ENCODE measurements around the gene ARMC3. TPM values are rescaled to one million over a fixed set of nuclear protein-coding genes. Genes with fewer than 3 reads are reported as not detected.

The ARMC3 gene
- polyA plus RNA-seq, 1 donor from 2014 or later = 0.22 TPM

DNA sequence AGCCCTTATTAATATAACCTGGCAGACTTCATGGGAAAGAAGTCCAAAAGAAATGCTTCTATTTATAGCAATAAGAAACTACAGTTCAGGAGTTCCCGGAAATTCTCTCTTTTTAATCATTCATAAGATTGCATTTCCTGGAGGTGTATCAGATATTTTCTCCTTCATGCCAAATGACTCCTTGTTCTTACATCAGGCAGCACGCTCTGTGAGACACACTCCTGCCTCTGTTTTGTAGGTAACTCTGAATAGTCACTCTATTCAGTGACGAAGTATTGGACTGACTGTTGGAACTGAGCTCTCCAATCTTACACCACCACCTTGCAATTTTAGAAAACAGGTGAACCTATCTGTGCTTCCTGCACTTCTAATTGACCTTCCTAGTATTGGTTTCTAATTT is 88.8 kb downstream of the ARMC3 start:
- no peaks in the 10 kb centered on the region for H3F3A ChIP-seq (ENCODE audit: insufficient read depth, low read length, poor library complexity, severe bottlenecking)
- no peak for TF ChIP-seq EZH2 (IDR thresholded peaks at IDR 0.05; ENCODE audit: borderline replicate concordance, insufficient read depth, low read length, poor library complexity, severe bottlenecking)
- no peak for TF ChIP-seq EP300 (conservative IDR thresholded peaks at IDR 0.05; ENCODE audit: poor library complexity, severe bottlenecking)
- no peak for TF ChIP-seq SMC3 (conservative IDR thresholded peaks at IDR 0.05; ENCODE audit: poor library complexity)
- no peak overlapping the region for H2AFZ ChIP-seq (ENCODE audit: low read depth, low read length)
- H4K20me1 ChIP-seq (ENCODE audit: insufficient read depth) = no peaks in the 10 kb centered on the region
- H3K4me2 ChIP-seq (ENCODE audit: low read length) = no peak overlapping the region
- no peaks in the 10 kb centered on the region for H3K36me3 ChIP-seq (ENCODE audit: insufficient read depth, low read length)
- no peak overlapping the region for H3K27ac ChIP-seq (ENCODE audit: low read length)
- H3K9me2 ChIP-seq (ENCODE audit: insufficient read depth, low read length) = no peaks in the 10 kb centered on the region
- no peak overlapping the region for H3K9ac ChIP-seq (ENCODE audit: low read length)
- no peaks in the 10 kb centered on the region for H3K79me2 ChIP-seq (replicated peaks; ENCODE audit: insufficient read depth, low read length)
- no peak overlapping the region for H3K4me3 ChIP-seq (ENCODE audit: low read length)
- H3K9me3 ChIP-seq (ENCODE audit: low read length) = peaks cover 3% of the 10 kb centered on the region
- no peaks in the 10 kb centered on the region for H3K27me3 ChIP-seq (ENCODE audit: insufficient read depth, low read depth, low read length)

DNA sequence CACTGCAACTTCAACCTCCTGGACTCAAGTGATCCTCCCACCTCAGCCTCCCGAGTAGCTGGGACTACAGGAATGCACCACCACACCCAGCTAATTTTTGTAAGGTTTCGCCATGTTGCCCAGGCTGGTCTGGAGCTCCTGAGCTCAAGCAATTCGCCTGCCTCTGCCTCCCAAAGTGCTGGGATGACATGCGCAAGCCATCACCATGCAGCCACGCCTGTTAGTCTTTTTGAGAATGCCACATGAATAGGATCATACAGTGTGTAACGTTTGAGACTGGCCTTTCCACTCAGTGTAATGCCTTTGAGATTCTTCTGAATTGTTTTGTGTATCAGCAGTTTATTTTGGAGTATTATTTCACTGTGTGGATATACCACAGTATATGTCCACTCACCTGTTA is 91.8 kb downstream of the ARMC3 start:
- H3K9me2 ChIP-seq (ENCODE audit: insufficient read depth, low read length) = no peaks in the 10 kb centered on the region
- no peak overlapping the region for H3K4me2 ChIP-seq (ENCODE audit: low read length)
- no peak overlapping the region for H2AFZ ChIP-seq (ENCODE audit: low read depth, low read length)
- TF ChIP-seq, protein P1, sequence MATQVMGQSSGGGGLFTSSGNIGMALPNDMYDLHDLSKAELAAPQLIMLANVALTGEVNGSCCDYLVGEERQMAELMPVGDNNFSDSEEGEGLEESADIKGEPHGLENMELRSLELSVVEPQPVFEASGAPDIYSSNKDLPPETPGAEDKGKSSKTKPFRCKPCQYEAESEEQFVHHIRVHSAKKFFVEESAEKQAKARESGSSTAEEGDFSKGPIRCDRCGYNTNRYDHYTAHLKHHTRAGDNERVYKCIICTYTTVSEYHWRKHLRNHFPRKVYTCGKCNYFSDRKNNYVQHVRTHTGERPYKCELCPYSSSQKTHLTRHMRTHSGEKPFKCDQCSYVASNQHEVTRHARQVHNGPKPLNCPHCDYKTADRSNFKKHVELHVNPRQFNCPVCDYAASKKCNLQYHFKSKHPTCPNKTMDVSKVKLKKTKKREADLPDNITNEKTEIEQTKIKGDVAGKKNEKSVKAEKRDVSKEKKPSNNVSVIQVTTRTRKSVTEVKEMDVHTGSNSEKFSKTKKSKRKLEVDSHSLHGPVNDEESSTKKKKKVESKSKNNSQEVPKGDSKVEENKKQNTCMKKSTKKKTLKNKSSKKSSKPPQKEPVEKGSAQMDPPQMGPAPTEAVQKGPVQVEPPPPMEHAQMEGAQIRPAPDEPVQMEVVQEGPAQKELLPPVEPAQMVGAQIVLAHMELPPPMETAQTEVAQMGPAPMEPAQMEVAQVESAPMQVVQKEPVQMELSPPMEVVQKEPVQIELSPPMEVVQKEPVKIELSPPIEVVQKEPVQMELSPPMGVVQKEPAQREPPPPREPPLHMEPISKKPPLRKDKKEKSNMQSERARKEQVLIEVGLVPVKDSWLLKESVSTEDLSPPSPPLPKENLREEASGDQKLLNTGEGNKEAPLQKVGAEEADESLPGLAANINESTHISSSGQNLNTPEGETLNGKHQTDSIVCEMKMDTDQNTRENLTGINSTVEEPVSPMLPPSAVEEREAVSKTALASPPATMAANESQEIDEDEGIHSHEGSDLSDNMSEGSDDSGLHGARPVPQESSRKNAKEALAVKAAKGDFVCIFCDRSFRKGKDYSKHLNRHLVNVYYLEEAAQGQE (IDR thresholded peaks at IDR 0.05; ENCODE audit: borderline replicate concordance) = no peak
- TF ChIP-seq SMC3 (conservative IDR thresholded peaks at IDR 0.05; ENCODE audit: poor library complexity) = no peak
- no peak for TF ChIP-seq EZH2 (IDR thresholded peaks at IDR 0.05; ENCODE audit: borderline replicate concordance, insufficient read depth, low read length, poor library complexity, severe bottlenecking)
- TF ChIP-seq POLR2AphosphoS5 (IDR thresholded peaks at IDR 0.05) = no peak
- no peak for TF ChIP-seq EP300 (conservative IDR thresholded peaks at IDR 0.05; ENCODE audit: poor library complexity, severe bottlenecking)
- TF ChIP-seq TAF1 (IDR thresholded peaks at IDR 0.05; ENCODE audit: low read depth) = no peak
- TF ChIP-seq, protein P2, sequence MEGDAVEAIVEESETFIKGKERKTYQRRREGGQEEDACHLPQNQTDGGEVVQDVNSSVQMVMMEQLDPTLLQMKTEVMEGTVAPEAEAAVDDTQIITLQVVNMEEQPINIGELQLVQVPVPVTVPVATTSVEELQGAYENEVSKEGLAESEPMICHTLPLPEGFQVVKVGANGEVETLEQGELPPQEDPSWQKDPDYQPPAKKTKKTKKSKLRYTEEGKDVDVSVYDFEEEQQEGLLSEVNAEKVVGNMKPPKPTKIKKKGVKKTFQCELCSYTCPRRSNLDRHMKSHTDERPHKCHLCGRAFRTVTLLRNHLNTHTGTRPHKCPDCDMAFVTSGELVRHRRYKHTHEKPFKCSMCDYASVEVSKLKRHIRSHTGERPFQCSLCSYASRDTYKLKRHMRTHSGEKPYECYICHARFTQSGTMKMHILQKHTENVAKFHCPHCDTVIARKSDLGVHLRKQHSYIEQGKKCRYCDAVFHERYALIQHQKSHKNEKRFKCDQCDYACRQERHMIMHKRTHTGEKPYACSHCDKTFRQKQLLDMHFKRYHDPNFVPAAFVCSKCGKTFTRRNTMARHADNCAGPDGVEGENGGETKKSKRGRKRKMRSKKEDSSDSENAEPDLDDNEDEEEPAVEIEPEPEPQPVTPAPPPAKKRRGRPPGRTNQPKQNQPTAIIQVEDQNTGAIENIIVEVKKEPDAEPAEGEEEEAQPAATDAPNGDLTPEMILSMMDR (IDR thresholded peaks at IDR 0.05; ENCODE audit: poor library complexity, severe bottlenecking) = no peak
- no peak for TF ChIP-seq RAD21 (conservative IDR thresholded peaks at IDR 0.05)
- no peak for TF ChIP-seq MXI1 (conservative IDR thresholded peaks at IDR 0.05; ENCODE audit: poor library complexity, severe bottlenecking)
- no peak overlapping the region for H3K9ac ChIP-seq (ENCODE audit: low read length)
- H3K36me3 ChIP-seq (ENCODE audit: insufficient read depth, low read length) = no peaks in the 10 kb centered on the region
- no peak overlapping the region for H3K27ac ChIP-seq (ENCODE audit: low read length)
- no peaks in the 10 kb centered on the region for H3K27me3 ChIP-seq (ENCODE audit: insufficient read depth, low read depth, low read length)
- no peak overlapping the region for H3K4me3 ChIP-seq (ENCODE audit: low read length)
- peaks cover 5% of the 10 kb centered on the region for H3K9me3 ChIP-seq (ENCODE audit: low read length)
- no peaks in the 10 kb centered on the region for H3F3A ChIP-seq (ENCODE audit: insufficient read depth, low read length, poor library complexity, severe bottlenecking)
- H3K79me2 ChIP-seq (replicated peaks; ENCODE audit: insufficient read depth, low read length) = no peaks in the 10 kb centered on the region
- no peaks in the 10 kb centered on the region for H4K20me1 ChIP-seq (ENCODE audit: insufficient read depth)
